ENCODE results near the gene FLNC.

FLNC gene

DNA sequence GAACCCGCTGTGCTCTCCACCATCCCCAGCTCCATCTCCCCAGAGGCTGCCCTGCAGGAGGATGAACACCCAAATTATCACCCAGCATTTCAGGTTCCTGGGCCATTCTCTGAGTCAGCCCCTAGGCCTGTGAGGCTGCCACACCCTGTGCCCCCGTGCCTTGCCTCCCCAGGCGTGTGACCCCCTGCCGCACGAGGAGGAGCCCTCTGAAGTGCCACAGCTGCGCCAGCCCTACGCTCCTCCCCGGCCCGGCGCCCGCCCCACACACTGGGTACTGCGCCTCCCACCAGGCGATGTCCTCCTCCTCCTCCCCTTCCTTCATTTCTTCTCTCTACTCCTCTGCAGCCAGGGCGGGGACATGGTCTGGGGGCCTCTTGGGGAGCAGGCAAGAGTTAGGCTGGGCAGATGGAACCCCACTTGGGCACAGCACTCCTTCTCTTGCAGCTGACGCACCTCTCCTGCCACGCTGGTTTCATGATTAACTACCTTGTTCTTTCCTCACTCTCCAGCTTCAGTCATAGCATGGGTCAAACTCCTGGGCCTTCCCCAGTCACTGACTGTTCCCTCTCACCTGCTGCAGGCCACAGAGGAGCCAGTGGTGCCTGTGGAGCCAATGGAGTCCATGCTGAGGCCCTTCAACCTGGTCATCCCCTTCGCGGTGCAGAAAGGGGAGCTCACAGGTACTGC, 19.7 kb downstream of the FLNC start:
- TF ChIP-seq ZNF274 (IDR thresholded peaks at IDR 0.05; ENCODE audit: low read depth, low read length), result no peak
- no peak overlapping the region for H3K4me3 ChIP-seq (ENCODE audit: low read length)

DNA sequence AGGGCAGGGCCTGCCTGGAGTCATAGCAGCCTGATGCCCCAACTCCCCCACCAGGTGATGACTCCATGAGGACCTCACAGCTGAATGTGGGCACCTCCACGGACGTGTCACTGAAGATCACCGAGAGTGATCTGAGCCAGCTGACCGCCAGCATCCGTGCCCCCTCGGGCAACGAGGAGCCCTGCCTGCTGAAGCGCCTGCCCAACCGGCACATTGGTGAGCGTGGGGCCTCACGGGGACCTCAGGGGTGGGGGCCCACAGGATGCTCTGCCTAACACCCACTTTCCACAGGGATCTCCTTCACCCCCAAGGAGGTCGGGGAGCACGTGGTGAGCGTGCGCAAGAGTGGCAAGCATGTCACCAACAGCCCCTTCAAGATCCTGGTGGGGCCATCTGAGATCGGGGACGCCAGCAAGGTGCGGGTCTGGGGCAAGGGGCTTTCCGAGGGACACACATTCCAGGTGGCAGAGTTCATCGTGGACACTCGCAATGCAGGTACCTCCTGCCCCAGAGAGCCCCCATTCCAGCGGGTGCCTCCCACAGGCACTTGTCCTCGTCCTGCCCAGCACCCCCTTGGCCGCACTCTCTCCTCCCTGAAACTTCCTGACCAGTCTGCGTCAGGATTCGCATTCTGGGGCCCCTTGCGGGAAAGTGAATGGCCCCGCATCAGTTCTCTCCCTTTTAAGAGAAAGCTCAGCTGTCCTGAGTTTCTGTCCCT, 22.5 kb downstream of the FLNC start:
- TF ChIP-seq ZNF274 (IDR thresholded peaks at IDR 0.05; ENCODE audit: low read depth, low read length), result no peak
- no peak overlapping the region for H3K4me3 ChIP-seq (ENCODE audit: low read length)

DNA sequence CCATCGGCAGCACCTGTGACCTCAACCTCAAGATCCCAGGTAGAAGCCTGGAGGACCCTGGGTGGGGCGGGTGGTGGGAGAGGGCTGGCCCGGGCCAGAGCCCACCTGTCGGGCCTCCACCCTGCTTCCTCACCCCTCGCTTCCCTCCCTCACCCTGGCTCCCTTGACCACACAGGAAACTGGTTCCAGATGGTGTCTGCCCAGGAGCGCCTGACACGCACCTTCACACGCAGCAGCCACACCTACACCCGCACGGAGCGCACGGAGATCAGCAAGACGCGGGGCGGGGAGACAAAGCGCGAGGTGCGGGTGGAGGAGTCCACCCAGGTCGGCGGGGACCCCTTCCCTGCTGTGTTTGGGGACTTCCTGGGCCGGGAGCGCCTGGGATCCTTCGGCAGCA, 23.6 kb downstream of the FLNC start:
- H3K4me3 ChIP-seq (ENCODE audit: low read length), result no peak overlapping the region
- no peak for TF ChIP-seq ZNF274 (IDR thresholded peaks at IDR 0.05; ENCODE audit: low read depth, low read length)

DNA sequence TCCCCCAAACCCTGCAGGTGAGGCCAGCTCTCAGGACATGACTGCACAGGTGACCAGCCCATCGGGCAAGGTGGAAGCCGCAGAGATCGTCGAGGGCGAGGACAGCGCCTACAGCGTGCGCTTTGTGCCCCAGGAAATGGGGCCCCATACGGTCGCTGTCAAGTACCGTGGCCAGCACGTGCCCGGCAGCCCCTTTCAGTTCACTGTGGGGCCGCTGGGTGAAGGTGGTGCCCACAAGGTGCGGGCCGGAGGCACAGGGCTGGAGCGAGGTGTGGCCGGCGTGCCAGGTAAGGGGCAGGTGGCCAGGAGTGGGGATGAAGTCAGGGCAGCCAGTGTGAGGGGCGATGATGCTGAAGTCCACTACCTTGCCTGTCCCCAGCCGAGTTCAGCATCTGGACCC, 24.2 kb downstream of the FLNC start:
- no peak for TF ChIP-seq ZNF274 (IDR thresholded peaks at IDR 0.05; ENCODE audit: low read depth, low read length)
- no peak overlapping the region for H3K4me3 ChIP-seq (ENCODE audit: low read length)

GRCh38 chr7:128855559-128855958, 25.4 kb downstream of the FLNC start:
- H3K4me3 ChIP-seq (ENCODE audit: low read length), result no peak overlapping the region
- no peak for TF ChIP-seq ZNF274 (IDR thresholded peaks at IDR 0.05; ENCODE audit: low read depth, low read length)

GRCh38 chr7:128856001-128856718, 26.0 kb downstream of the FLNC start:
- no peak for TF ChIP-seq ZNF274 (IDR thresholded peaks at IDR 0.05; ENCODE audit: low read depth, low read length)
- no peak overlapping the region for H3K4me3 ChIP-seq (ENCODE audit: low read length)

GRCh38 chr7:128858380-128859231, 28.4 kb downstream of the FLNC start:
- TF ChIP-seq ZNF274 (IDR thresholded peaks at IDR 0.05; ENCODE audit: low read depth, low read length), result no peak
- no peak overlapping the region for H3K4me3 ChIP-seq (ENCODE audit: low read length)

DNA sequence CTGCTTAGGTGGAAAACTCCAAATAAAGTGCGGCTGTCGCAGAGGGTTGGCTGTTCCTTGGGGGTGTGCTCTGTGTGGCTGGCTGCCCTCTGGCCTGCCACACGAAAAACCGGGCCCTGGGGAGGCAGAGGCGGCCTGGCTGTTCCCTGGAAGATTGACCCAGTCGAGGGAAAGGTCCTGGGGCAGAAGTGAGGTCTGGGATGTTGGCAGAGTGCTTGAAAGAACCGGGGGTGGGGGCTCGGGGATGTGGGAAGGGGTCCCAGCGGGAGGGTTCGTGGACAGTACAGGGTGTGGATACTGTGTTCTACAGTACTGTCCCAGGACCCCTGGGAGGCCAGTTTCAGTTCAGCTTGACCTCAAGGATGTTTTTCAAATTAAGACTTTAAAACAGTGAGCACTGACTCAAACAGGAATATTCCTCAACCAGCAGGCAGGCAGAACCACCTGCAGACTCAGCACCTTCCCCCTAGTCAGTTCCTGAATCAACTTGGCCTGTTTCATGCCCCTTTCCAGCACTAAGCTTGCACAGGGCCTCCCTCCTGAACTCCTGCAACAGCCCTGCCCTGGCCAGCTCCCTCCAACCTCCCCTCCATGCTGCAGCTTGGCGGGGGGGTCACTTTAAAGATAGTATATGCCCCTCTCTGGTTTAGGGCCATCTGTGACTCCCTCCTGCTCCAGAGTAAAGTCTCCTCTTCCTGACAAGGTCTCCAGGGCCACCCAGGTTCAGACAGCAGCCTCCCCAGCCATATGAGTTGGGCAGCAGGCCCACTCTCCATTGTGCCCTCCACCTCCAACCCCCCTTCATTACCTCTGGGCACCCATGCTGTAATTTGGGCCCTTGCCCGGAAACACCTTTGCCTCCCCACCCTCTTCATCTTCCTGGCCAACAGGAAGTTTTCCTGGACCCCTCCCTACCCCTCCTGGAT, 29.3 kb downstream of the FLNC start:
- H3K4me3 ChIP-seq (ENCODE audit: low read length), result no peak overlapping the region
- TF ChIP-seq ZNF274 (IDR thresholded peaks at IDR 0.05; ENCODE audit: low read depth, low read length), result no peak

- TF ChIP-seq ZNF274 (IDR thresholded peaks at IDR 0.05; ENCODE audit: low read depth, low read length), result no peak
- no peak overlapping the region for H3K4me3 ChIP-seq (ENCODE audit: low read length)
Observed at GRCh38 chr7:128860158-128861073, 30.2 kb downstream of the FLNC start.

DNA sequence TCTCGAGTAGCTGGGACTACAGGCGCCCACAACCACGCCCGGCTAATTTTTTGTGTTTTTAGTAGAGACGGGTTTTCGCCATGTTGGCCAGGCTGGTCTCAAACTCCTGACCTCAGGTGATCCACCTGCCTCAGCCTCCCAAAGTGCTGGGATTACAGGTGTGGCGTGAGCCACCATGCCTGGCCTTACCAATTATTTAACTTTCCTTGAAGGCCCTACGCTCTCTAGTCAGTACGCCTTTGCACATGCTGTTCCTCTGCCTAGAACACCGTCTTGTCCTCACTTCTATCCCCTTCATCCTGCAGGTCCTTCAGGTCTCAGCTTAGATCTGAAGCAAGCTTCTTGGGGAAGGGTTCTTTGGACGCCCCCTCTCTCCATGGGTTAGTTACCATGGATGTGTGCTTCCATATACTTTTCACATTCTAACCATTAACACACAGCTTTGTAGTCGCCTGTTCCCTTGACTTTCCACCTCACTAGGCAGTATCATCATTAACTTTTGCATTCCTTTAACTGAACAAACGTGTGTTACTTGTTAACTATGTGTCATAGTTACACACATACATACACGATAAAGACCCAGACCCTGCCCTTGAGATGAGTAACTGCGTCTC, 31.9 kb downstream of the FLNC start:
- no peak for TF ChIP-seq ZNF274 (IDR thresholded peaks at IDR 0.05; ENCODE audit: low read depth, low read length)
- peak overlapping the region; percentile 39; the same call in 1 of the 2 replicates for H3K4me3 ChIP-seq (ENCODE audit: low read length)

DNA sequence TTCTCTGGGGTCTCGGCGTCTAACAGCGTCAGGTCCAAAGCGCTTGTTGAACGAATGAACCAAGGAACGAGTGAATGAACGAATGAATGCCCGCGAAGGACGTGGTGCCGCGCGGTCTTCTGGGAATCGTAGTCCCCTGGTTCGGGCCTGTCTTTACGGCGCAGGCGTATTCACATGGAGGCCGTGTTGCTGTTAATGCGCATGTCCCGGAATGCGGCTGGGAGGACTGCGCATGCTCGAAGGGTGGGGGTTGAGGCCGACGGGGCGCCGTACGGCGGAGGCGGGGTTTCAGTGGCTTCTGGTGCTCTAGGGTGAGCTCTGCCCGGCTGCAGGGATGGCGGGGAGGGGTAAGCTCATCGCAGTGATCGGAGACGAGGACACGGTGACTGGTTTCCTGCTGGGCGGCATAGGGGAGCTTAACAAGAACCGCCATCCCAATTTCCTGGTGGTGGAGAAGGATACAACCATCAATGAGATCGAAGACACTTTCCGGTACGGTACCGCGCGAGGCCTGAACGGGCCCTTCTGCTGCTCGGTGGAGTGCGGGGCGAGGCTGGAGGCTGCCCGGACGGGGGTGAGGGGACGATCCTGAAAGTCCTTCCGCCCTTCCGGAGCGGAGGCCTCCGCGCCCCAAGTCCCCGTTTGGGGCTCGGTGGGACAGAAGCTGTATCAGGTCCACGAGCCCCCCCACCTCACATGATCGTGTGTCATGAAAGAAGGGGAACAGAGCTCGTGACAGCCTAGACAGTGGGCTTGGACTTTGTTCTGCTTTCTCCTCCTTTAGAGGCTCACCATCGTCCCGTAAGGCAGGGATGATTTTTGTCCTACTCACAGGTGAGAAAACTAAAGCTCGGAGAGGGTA, 32.6 kb downstream of the FLNC start, which contains the start of gene ATP6V1F:
ATP6V1F (plus strand) TSS at position 286 of the 862 bp plus-strand sequence; CDS start at position 335, 49 bp downstream.
- H3K4me3 ChIP-seq (ENCODE audit: low read length), result peak within 1 kb of the TSS; percentile 90
- no peak for TF ChIP-seq ZNF274 (IDR thresholded peaks at IDR 0.05; ENCODE audit: low read depth, low read length)

All from GM08714 (cell line).